Esophagus muscularis mucosa (tissue), 3 donors: ENCODE data around the gene FAM131B.

ENCODE experiments used
- EP300 ChIP-seq: sonication (generic); formaldehyde crosslinking; IDR thresholded peaks from one replicate; pipeline ENCODE4 v1.6.1; 2017; ENCODE audit warnings: antibody characterized with exemption
- TF ChIP-seq, protein P1 (sequence below), 3 experiments: fragments of 200-600 bp in 2 of 3; fragments of 450-650 bp in 1 of 3; sonication (generic) in 2 of 3; IDR thresholded peaks; one replicate each; pipeline ENCODE4 v1.5.1; 2017 to 2019; ENCODE audit warnings: antibody characterized with exemption in 3 of 3, mild to moderate bottlenecking in 2 of 3, moderate library complexity in 1 of 3

- TF ChIP-seq EP300 = no peak
- TF ChIP-seq, protein P1, sequence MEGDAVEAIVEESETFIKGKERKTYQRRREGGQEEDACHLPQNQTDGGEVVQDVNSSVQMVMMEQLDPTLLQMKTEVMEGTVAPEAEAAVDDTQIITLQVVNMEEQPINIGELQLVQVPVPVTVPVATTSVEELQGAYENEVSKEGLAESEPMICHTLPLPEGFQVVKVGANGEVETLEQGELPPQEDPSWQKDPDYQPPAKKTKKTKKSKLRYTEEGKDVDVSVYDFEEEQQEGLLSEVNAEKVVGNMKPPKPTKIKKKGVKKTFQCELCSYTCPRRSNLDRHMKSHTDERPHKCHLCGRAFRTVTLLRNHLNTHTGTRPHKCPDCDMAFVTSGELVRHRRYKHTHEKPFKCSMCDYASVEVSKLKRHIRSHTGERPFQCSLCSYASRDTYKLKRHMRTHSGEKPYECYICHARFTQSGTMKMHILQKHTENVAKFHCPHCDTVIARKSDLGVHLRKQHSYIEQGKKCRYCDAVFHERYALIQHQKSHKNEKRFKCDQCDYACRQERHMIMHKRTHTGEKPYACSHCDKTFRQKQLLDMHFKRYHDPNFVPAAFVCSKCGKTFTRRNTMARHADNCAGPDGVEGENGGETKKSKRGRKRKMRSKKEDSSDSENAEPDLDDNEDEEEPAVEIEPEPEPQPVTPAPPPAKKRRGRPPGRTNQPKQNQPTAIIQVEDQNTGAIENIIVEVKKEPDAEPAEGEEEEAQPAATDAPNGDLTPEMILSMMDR (IDR thresholded peaks at IDR 0.05) = no peak
These were observed 37.1 kb upstream of the FAM131B start for GRCh38 chr7:143399642-143400041.
